ENCODE results near the gene CHRM4.

Gene CHRM4

GRCh38 chr11:46402957-46403902 lies 11.7 kb upstream of the CHRM4 start:
- DNase-seq (ENCODE audit: low read depth) = no peak

- DNase-seq (ENCODE audit: low read depth) = no peak
Observed at GRCh38 chr11:46397526-46397925, 6.0 kb upstream of the CHRM4 start.

- DNase-seq (ENCODE audit: low read depth) = no peak
Observed at GRCh38 chr11:46393759-46394158, 2.2 kb upstream of the CHRM4 start.

DNA sequence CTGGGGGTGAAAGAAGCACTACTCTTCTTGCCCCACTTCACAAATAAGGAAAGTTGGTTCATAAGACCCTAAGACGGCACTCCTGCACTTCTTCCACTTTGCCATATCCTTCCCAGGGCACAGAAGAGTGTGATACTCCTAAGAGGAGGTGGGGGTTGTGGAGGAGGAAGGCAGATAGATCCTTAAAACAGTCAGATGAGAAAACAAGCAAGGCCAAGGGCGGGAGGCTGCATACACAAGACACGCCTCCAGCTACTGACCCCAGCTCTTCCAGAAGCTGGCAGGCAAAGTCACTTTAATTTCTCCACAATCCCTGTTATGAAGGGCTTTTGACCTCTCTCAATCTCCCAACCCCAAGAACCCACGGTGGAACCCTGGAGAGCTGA lies 1.6 kb upstream of the CHRM4 start:
- no peak for DNase-seq (ENCODE audit: low read depth)

GRCh38 chr11:46392421-46393230 lies 1.1 kb upstream of the CHRM4 start:
- peak; percentile 66 for DNase-seq (ENCODE audit: low read depth)

DNA sequence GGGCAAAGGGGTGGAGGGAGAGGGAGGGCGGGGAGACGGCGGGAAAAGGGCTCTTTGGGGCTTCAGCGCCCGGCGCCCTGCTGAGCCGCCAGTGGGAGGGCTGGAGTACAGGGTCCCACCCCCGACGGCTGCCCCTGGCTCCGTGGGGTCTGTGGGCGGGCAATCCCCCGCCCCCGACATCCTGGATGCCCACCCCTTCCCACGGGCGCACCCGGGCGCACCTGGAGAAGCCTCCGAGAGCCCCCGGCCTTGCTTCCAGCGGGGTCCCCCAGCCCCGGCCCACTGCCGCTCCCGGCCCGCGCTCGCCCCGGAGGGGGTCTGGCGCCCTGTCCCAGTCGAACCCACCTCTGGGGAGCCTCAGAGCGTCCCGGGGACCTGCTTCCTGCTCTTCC lies 394 bp downstream of the CHRM4 start:
- no peak for DNase-seq (ENCODE audit: low read depth)

DNA sequence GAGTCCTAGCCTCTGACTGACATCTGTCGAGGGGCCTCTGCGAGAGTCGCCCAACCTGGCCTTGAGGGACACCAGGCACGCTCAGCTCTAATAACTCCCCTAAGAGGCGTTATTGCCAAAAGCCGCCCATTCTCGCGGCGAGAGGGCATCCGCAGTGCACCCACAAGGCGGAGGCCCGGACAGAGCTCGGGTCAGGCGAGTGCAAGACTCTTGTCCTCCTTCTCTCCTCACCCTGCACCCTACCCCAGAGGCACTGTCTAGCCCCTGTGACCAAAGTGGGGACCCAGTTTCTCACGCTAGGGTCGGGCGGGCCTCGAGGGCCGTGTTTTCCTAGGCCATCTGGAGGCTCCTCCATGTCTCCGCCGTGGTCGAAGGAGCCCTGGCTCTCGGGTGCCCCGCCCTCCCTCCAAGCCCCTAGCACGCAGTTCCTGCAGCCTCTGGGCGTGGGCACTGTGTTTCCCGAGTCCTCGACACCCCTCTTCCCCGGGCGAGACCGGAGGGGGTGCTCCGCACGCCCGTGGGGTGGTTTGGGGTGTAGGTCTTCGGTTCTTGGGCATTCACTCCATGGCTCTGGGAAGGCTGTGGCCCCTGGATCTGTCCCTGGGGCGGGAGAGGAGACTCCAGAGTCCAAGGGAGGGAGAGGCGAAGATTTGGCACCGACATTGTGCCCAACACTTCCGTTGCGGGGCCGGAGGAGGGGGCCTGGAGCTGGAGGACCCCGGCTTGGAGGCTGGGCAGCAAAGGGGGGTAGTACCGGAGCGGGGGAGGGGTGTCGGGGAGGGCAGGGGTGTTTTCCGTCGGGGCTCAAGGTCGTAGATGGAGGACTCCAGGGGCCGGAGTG lies 1.0 kb downstream of the CHRM4 start:
- DNase-seq (ENCODE audit: low read depth) = no peak

- DNase-seq (ENCODE audit: low read depth) = peak; percentile 33
Observed at GRCh38 chr11:46389450-46390330, 1.9 kb downstream of the CHRM4 start.

- no peak for DNase-seq (ENCODE audit: low read depth)
Observed at GRCh38 chr11:46388619-46389449, 2.7 kb downstream of the CHRM4 start.

DNA sequence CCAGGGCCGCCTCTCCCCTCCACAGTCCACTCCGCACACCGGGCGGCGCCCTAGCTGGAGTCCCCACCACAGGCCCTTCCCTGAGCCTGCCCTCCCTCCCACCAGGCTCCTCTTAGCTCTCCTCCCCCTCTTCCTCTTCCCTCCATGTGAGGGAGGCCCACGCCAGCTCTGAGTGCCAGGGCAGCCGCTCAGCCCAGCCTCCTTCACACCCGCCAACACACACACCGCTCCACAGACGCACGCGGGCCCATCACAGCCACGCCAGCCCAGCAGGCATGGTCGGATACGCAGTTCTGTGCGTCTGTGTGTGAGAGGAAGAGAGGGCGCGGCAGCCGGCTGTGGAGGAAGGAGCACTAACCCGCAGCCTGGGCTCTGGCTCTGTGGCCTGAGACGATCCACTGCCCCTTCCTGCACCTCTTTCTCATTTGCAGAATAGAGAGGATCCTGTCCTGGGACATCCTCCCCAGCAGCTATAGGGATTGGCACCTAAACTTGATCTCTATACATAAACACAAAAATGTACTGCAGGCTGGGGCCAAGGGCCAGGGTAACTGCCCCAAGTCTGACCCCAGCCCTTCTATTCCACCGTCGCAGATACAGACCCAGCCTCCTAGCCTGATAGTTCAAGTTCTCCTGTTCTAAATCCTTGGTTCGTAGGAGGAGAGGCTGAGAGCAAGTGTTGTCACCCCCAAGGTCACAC lies 3.5 kb downstream of the CHRM4 start:
- DNase-seq (ENCODE audit: low read depth) = no peak

DNA sequence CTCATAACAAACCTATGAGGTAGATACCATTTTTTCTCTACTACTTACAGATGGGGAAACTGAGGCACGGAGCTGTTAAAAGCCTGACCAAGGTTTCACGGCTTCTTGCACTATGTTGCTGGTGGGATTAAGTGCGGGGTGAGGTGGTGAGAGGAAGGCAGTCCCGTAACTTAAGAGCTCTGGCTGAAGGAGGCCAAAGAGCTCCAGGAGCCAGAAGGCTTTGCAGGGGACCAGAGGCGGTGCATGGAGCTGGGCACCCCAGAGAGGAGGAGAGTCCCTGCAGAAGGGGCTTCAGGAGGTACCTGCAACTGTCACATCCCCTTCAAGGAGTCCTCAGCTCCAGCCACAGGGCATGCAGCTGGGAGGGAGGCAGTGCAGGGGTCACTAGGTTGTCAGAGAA lies 4.1 kb downstream of the CHRM4 start:
- no peak for DNase-seq (ENCODE audit: low read depth)

DNA sequence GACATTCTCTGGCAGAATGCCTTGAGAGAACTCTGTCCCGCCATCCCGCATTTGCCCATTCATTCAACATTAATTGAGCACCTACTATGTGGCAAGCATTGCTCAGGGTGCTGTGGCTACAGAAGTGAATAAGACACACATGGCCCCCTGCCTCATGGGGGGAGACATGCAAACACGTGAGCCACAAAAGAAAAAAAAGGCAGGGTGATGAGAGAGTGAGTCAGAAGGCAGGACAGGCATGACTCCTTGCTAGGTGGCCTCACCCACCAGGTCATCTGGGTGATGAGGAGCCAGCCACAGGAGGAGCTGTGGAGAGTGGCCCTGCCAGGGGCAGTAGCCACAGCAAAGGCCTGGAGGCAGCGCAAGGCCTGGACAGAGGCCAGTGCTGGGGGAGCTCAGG lies 4.9 kb downstream of the CHRM4 start:
- no peak for DNase-seq (ENCODE audit: low read depth)

DNA sequence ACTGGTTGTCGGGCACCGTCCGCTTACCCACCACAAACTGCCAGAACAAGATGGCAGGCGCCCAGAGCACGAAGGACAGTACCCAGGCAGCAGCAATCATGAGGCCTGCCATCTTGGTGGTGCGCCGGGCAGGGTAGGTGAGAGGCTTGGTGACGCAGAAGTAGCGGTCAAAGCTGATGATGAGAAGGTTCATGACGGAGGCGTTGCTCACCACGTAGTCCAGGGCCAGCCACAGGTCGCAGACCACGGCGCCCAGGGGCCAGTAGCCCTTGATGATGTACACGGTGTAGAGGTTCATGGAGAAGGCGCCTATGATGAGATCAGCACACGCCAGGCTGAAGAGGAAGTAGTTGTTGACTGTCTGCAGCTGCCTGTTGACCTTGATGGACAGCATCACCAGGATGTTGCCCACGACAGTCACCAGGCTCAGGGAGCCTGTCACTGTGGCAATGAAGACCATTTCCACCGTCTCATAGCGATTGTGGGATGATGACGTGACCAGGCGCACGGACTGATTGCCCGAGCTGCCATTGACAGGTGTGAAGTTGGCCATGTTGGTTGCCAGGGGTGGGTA lies 5.5 kb downstream of the CHRM4 start:
- no peak for DNase-seq (ENCODE audit: low read depth)

- no peak for DNase-seq (ENCODE audit: low read depth)
Observed at GRCh38 chr11:46385169-46386004, 6.2 kb downstream of the CHRM4 start.

- no peak for DNase-seq (ENCODE audit: low read depth)
Observed at GRCh38 chr11:46383974-46384701, 7.4 kb downstream of the CHRM4 start.

DNA sequence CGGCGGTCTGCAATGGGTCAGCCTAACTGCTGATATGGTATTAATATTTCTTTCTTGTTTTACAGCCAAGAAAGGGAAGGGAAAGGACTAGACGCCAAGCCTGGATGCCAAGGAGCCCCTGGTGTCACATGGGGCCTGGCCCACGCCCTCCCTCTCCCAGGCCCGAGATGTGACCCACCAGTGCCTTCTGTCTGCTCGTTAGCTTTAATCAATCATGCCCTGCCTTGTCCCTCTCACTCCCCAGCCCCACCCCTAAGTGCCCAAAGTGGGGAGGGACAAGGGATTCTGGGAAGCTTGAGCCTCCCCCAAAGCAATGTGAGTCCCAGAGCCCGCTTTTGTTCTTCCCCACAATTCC lies 8.2 kb downstream of the CHRM4 start:
- no peak for DNase-seq (ENCODE audit: low read depth)

GRCh38 chr11:46382646-46383403 lies 8.8 kb downstream of the CHRM4 start:
- no peak for DNase-seq (ENCODE audit: low read depth)

Data from stimulated activated CD8-positive, alpha-beta memory T cell treated with anti-CD3 and anti-CD28 coated beads, Interleukin-4, amount 100 ng/mL, for 24 hours (primary cell).